Measurements from ENCODE around the gene TMEM247. TPM values are rescaled to one million over a fixed set of nuclear protein-coding genes. Genes with fewer than 3 reads are reported as not detected.

The TMEM247 gene
- total and polyA plus RNA-seq, 2 donors (not counting 1 experiment from before 2014, with no cell fraction given), result not detected

DNA sequence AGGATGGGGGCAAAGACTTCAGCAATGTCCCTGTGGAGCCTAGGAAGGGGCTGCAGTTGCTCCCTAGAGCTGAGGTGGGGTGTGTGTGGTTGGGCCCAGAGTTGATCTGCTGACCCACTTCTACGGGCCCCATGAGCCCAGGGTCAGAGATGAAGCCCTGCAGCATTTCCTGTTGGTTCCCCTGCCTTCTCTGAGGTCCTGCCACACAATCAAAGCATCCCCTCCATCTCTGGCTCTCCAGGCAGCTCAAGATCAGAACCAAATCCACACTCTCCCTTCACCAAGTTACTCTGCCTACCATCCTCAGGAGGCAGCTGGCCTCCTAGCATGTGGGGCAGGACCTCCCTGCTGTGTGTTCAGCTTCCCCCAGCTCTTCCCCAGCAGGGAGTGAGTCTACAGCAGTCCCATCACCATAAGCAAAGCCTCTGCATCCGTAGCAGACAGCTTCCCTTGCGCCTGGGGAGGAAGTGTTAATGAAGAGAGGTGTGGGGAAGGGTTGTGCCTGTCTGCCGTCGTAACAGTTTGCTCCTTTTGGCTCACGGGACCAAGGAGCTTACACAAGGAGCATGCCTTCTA lies 26.9 kb downstream of the TMEM247 start:
- Histone ChIP-seq H4K20me1 (ENCODE audit: control insufficient read depth, extremely low read depth, insufficient read depth, low read length) (no peaks in the 10 kb centered on the region), H3K4me1 (ENCODE audit: control insufficient read depth, extremely low read depth, insufficient read depth, low read length) (no peaks in the 10 kb centered on the region), H3K79me2 (ENCODE audit: control insufficient read depth, insufficient read depth, low read length) (no peaks in the 10 kb centered on the region), H3K27ac (ENCODE audit: insufficient read depth, low read length) (no peak overlapping the region), H3K9ac (ENCODE audit: insufficient read depth, low read length) (no peak overlapping the region), H2AFZ (ENCODE audit: low read length) (no peak overlapping the region), H3K4me2 (ENCODE audit: extremely low read depth, insufficient read depth, low read length) (no peak overlapping the region), H3K4me3 (replicated peaks in 1 of 4; ENCODE audit: control extremely low read depth in 1 of 4, insufficient read depth in 1 of 4, low read depth in 3 of 4, low read length in 4 of 4) (no peak overlapping the region), H3K9me3 (ENCODE audit: control insufficient read depth, insufficient read depth, low read depth, low read length) (no peaks in the 10 kb centered on the region), H3K36me3 (ENCODE audit: control insufficient read depth, insufficient read depth, low read length) (no peaks in the 10 kb centered on the region), H3K27me3 (ENCODE audit: control insufficient read depth, insufficient read depth, low read length) (no peaks in the 10 kb centered on the region)
- no peak for DNase-seq (ENCODE audit: low read depth in 2 of 2)
- TF ChIP-seq, protein P1, sequence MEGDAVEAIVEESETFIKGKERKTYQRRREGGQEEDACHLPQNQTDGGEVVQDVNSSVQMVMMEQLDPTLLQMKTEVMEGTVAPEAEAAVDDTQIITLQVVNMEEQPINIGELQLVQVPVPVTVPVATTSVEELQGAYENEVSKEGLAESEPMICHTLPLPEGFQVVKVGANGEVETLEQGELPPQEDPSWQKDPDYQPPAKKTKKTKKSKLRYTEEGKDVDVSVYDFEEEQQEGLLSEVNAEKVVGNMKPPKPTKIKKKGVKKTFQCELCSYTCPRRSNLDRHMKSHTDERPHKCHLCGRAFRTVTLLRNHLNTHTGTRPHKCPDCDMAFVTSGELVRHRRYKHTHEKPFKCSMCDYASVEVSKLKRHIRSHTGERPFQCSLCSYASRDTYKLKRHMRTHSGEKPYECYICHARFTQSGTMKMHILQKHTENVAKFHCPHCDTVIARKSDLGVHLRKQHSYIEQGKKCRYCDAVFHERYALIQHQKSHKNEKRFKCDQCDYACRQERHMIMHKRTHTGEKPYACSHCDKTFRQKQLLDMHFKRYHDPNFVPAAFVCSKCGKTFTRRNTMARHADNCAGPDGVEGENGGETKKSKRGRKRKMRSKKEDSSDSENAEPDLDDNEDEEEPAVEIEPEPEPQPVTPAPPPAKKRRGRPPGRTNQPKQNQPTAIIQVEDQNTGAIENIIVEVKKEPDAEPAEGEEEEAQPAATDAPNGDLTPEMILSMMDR (conservative IDR thresholded peaks at IDR 0.05 in 1 of 2, IDR thresholded peaks at IDR 0.05 in 1 of 2; ENCODE audit: low read depth in 1 of 2, low read length in 2 of 2), result no peak
- no peak for TF ChIP-seq EZH2 (IDR thresholded peaks at IDR 0.05; ENCODE audit: low read length, missing control alignments)

GRCh38 chr2:46508312-46508711 lies 28.9 kb downstream of the TMEM247 start:
- Histone ChIP-seq H3K4me3 (replicated peaks in 1 of 4; ENCODE audit: control extremely low read depth in 1 of 4, insufficient read depth in 1 of 4, low read depth in 3 of 4, low read length in 4 of 4) (no peak overlapping the region), H3K79me2 (ENCODE audit: control insufficient read depth, insufficient read depth, low read length) (no peaks in the 10 kb centered on the region), H3K4me1 (ENCODE audit: control insufficient read depth, extremely low read depth, insufficient read depth, low read length) (no peaks in the 10 kb centered on the region), H3K9ac (ENCODE audit: insufficient read depth, low read length) (no peak overlapping the region), H3K36me3 (ENCODE audit: control insufficient read depth, insufficient read depth, low read length) (no peaks in the 10 kb centered on the region), H3K9me3 (ENCODE audit: control insufficient read depth, insufficient read depth, low read depth, low read length) (no peaks in the 10 kb centered on the region), H2AFZ (ENCODE audit: low read length) (no peak overlapping the region), H4K20me1 (ENCODE audit: control insufficient read depth, extremely low read depth, insufficient read depth, low read length) (no peaks in the 10 kb centered on the region), H3K27me3 (ENCODE audit: control insufficient read depth, insufficient read depth, low read length) (no peaks in the 10 kb centered on the region), H3K4me2 (ENCODE audit: extremely low read depth, insufficient read depth, low read length) (no peak overlapping the region), H3K27ac (ENCODE audit: insufficient read depth, low read length) (no peak overlapping the region)
- TF ChIP-seq, protein P1 (conservative IDR thresholded peaks at IDR 0.05 in 1 of 2, IDR thresholded peaks at IDR 0.05 in 1 of 2; ENCODE audit: low read depth in 1 of 2, low read length in 2 of 2), result no peak
- TF ChIP-seq EZH2 (IDR thresholded peaks at IDR 0.05; ENCODE audit: low read length, missing control alignments), result no peak
- DNase-seq (ENCODE audit: low read depth in 2 of 2), result no peak

DNA sequence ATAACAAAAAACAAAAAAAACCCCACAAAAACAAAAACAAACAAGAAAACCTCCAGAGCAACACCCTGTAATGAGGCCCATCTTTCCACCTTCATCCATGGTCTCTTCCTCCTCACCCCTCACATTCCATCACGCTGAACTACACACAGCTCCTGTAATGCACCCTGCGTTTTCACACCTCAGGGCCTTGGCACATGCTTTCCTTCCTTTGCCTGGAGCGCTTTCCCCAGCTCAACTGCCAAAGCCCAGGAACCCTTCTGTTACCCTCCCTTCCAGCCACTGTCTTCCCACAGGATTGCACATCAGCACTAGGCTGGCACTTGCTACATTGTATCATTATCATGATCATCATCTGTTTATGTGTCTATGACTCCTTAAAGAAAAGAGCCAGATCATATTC lies 29.4 kb downstream of the TMEM247 start:
- no peak overlapping the region for H3K27ac ChIP-seq (ENCODE audit: insufficient read depth, low read length)
- DNase-seq (ENCODE audit: low read depth in 2 of 2), result no peak
- H3K36me3 ChIP-seq (ENCODE audit: control insufficient read depth, insufficient read depth, low read length), result no peaks in the 10 kb centered on the region
- H3K9me3 ChIP-seq (ENCODE audit: control insufficient read depth, insufficient read depth, low read depth, low read length), result no peaks in the 10 kb centered on the region
- no peaks in the 10 kb centered on the region for H3K4me1 ChIP-seq (ENCODE audit: control insufficient read depth, extremely low read depth, insufficient read depth, low read length)
- TF ChIP-seq, protein P1 (conservative IDR thresholded peaks at IDR 0.05 in 1 of 2, IDR thresholded peaks at IDR 0.05 in 1 of 2; ENCODE audit: low read depth in 1 of 2, low read length in 2 of 2), result no peak
- no peak for TF ChIP-seq EZH2 (IDR thresholded peaks at IDR 0.05; ENCODE audit: low read length, missing control alignments)
- H2AFZ ChIP-seq (ENCODE audit: low read length), result no peak overlapping the region
- H3K4me2 ChIP-seq (ENCODE audit: extremely low read depth, insufficient read depth, low read length), result no peak overlapping the region
- no peaks in the 10 kb centered on the region for H3K79me2 ChIP-seq (ENCODE audit: control insufficient read depth, insufficient read depth, low read length)
- H3K27me3 ChIP-seq (ENCODE audit: control insufficient read depth, insufficient read depth, low read length), result no peaks in the 10 kb centered on the region
- no peak overlapping the region for H3K9ac ChIP-seq (ENCODE audit: insufficient read depth, low read length)
- no peak overlapping the region for H3K4me3 ChIP-seq (replicated peaks in 1 of 4; ENCODE audit: control extremely low read depth in 1 of 4, insufficient read depth in 1 of 4, low read depth in 3 of 4, low read length in 4 of 4)
- no peaks in the 10 kb centered on the region for H4K20me1 ChIP-seq (ENCODE audit: control insufficient read depth, extremely low read depth, insufficient read depth, low read length)
